Liver (tissue), 9 donors: Measurements from ENCODE around the gene MUSK. TPM values are rescaled to one million over a fixed set of nuclear protein-coding genes. Genes with fewer than 3 reads are reported as not detected.
"Not testable (repeated sequence)": the region's sequence is repeated elsewhere in the genome, so short reads cannot be mapped to it uniquely, and the experiment has no call there.

Source experiments
- DNase-seq: peaks from one replicate; pipeline ENCODE4 v3.0.0-alpha.2; 2017; ENCODE audit warnings: low spot score
- H3K27ac ChIP-seq, 2 donors: one replicate each; pipeline ENCODE4 v1.7.0; 2013; ENCODE audit warnings: inconsistent platforms in 2 of 2, low read length in 2 of 2, control low read depth in 1 of 2, low read depth in 1 of 2, mild to moderate bottlenecking in 1 of 2
- H3K27me3 ChIP-seq, 4 donors: one replicate each; pipeline versions ENCODE4 v1.6.1 to v1.7.0; 2013; ENCODE audit warnings: low read length in 3 of 4, inconsistent platforms in 1 of 4, mild to moderate bottlenecking in 1 of 4, moderate library complexity in 1 of 4; ENCODE audit not compliant: control insufficient read depth in 4 of 4, insufficient read depth in 4 of 4
- H3K36me3 ChIP-seq, 4 donors: one replicate each; pipeline versions ENCODE4 v1.6.1 to v1.7.0; 2013; ENCODE audit warnings: low read length in 3 of 4, mild to moderate bottlenecking in 3 of 4, low read depth in 1 of 4, moderate library complexity in 1 of 4; ENCODE audit not compliant: control insufficient read depth in 4 of 4, insufficient read depth in 3 of 4
- H3K4me1 ChIP-seq, 4 donors: one replicate each; pipeline versions ENCODE4 v1.6.1 to v1.7.0; 2013; ENCODE audit warnings: low read length in 3 of 4, mild to moderate bottlenecking in 3 of 4, moderate library complexity in 1 of 4; ENCODE audit not compliant: control insufficient read depth in 4 of 4, insufficient read depth in 4 of 4
- H3K4me3 ChIP-seq, 3 donors: one replicate each; pipeline versions ENCODE4 v1.6.1 to v1.7.0; 2013; ENCODE audit warnings: low read length in 3 of 3, control low read depth in 1 of 3, low read depth in 1 of 3, mild to moderate bottlenecking in 1 of 3
- H3K9ac ChIP-seq, 2 donors: one replicate each; pipeline ENCODE4 v1.7.0; 2013; ENCODE audit warnings: low read length in 2 of 2, mild to moderate bottlenecking in 2 of 2, moderate library complexity in 2 of 2, control low read depth in 1 of 2, low read depth in 1 of 2
- H3K9me3 ChIP-seq, 4 donors: one replicate each; pipeline versions ENCODE4 v1.6.1 to v1.7.0; 2013; ENCODE audit warnings: low read length in 3 of 4; ENCODE audit not compliant: control insufficient read depth in 4 of 4
- EGR1 ChIP-seq, 2 donors: IDR thresholded peaks; 2 replicates each; pipeline ENCODE4 v1.6.1; 2016 to 2018; ENCODE audit warnings: antibody characterized with exemption in 2 of 2, low read depth in 2 of 2
- FOXA1 ChIP-seq: IDR thresholded peaks from 2 replicates; pipeline ENCODE4 v1.6.1; 2016; ENCODE audit warnings: antibody characterized with exemption
- FOXA2 ChIP-seq: IDR thresholded peaks from 2 replicates; pipeline ENCODE4 v1.6.1; 2016; ENCODE audit warnings: antibody characterized with exemption
- HNF4A ChIP-seq, 2 donors: conservative IDR thresholded peaks; 2 replicates each; pipeline ENCODE4 v1.6.1; 2016; ENCODE audit warnings: antibody characterized with exemption in 2 of 2, mild to moderate bottlenecking in 2 of 2
- JUND ChIP-seq, 2 donors: IDR thresholded peaks; 2 replicates each; pipeline ENCODE4 v1.6.1; 2016; ENCODE audit warnings: antibody characterized with exemption in 2 of 2
- NR2F2 ChIP-seq: IDR thresholded peaks from 2 replicates; pipeline ENCODE4 v1.6.1; 2016; ENCODE audit warnings: antibody characterized with exemption
- RAD21 ChIP-seq, 2 donors: IDR thresholded peaks; 2 replicates each; pipeline ENCODE4 v1.6.1; 2016; ENCODE audit warnings: antibody characterized with exemption in 2 of 2, mild to moderate bottlenecking in 2 of 2
- SP1 ChIP-seq: IDR thresholded peaks from 2 replicates; pipeline ENCODE4 v1.6.1; 2018; ENCODE audit warnings: antibody characterized with exemption, mild to moderate bottlenecking
- YY1 ChIP-seq: IDR thresholded peaks from 2 replicates; pipeline ENCODE4 v1.6.1; 2016; ENCODE audit warnings: antibody characterized with exemption, mild to moderate bottlenecking
- WGBS: extraction: QIAGEN DNeasy Blood & Tissue Kit; methylation state at CpG from one replicate; pipeline ENCODE4 v1.1.7; 2013; 5-methylcytosine and 5-hydroxymethylcytosine counted together
- polyA plus RNA-seq, 2 donors: library from polyadenylated mRNA; stranded (reverse) in 1 of 2; unstranded in 1 of 2; fragments of 200-250 nt in 1 of 2; fragments of >200 nt in 1 of 2; fragmentation: Nextera tagmentation in 1 of 2; extraction: Ambion mirVana in 1 of 2; gene quantifications; one replicate each; pipeline versions ENCODE4 v1.2.1 to v1.2.3, GENCODE V29; 2013 to 2015
- total RNA-seq, 2 donors: library from RNA; depleted of rRNA; stranded (reverse); fragments of >200 nt; gene quantifications; one replicate each; pipeline ENCODE4 v1.2.3, GENCODE V29; 2014
- TF ChIP-seq, protein P1 (sequence below): IDR thresholded peaks from 2 replicates; pipeline ENCODE4 v1.6.1; 2016; ENCODE audit warnings: antibody characterized with exemption
- TF ChIP-seq, protein P2 (sequence below): IDR thresholded peaks from 2 replicates; pipeline ENCODE4 v1.6.1; 2016; ENCODE audit warnings: antibody characterized with exemption
- TF ChIP-seq, protein P3 (sequence below): fragments of 150-350 bp; IDR thresholded peaks from 2 replicates; pipeline ENCODE4 v1.5.1; 2017; ENCODE audit warnings: improper control_type of control experiment, low read depth, low read length; ENCODE audit not compliant: missing input control
- TF ChIP-seq, protein P4 (sequence below): IDR thresholded peaks from 2 replicates; pipeline ENCODE4 v1.6.1; 2016; ENCODE audit warnings: antibody characterized with exemption, mild to moderate bottlenecking
- TF ChIP-seq, protein P5 (sequence below): IDR thresholded peaks from 2 replicates; pipeline ENCODE4 v1.6.1; 2016; ENCODE audit warnings: antibody characterized with exemption
- donor health status: healthy.
- donor health status: healthy.
- donor health status: healthy.
- donor health status: healthy.
- donor health status: healthy.

The MUSK gene
- total and polyA plus RNA-seq, 4 donors: 0.05 to 0.17 (median 0.10) TPM; not detected in 1

GRCh38 chr9:110691002-110691549 lies 22.5 kb downstream of the MUSK start:
- no peak for DNase-seq
- Histone ChIP-seq H3K9ac (no peak overlapping the region), H3K27me3 (no peaks in the 10 kb centered on the region), H3K27ac (no peak overlapping the region), H3K9me3 (no peaks in the 10 kb centered on the region), H3K4me3 (no peak overlapping the region), H3K4me1 (no peaks in the 10 kb centered on the region), H3K36me3 (no peaks in the 10 kb centered on the region)
- 92% methylated on average over 5 of the region's 5 CpGs for WGBS
- TF ChIP-seq, protein P1, sequence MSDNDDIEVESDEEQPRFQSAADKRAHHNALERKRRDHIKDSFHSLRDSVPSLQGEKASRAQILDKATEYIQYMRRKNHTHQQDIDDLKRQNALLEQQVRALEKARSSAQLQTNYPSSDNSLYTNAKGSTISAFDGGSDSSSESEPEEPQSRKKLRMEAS: no peak
- TF ChIP-seq SP1 (no peak), RAD21 (IDR thresholded peaks at IDR 0.05) (no peak), NR2F2 (no peak), HNF4A (conservative IDR thresholded peaks at IDR 0.05) (no peak)
- TF ChIP-seq, protein P2, sequence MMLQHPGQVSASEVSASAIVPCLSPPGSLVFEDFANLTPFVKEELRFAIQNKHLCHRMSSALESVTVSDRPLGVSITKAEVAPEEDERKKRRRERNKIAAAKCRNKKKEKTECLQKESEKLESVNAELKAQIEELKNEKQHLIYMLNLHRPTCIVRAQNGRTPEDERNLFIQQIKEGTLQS: no peak
- TF ChIP-seq, protein P3, sequence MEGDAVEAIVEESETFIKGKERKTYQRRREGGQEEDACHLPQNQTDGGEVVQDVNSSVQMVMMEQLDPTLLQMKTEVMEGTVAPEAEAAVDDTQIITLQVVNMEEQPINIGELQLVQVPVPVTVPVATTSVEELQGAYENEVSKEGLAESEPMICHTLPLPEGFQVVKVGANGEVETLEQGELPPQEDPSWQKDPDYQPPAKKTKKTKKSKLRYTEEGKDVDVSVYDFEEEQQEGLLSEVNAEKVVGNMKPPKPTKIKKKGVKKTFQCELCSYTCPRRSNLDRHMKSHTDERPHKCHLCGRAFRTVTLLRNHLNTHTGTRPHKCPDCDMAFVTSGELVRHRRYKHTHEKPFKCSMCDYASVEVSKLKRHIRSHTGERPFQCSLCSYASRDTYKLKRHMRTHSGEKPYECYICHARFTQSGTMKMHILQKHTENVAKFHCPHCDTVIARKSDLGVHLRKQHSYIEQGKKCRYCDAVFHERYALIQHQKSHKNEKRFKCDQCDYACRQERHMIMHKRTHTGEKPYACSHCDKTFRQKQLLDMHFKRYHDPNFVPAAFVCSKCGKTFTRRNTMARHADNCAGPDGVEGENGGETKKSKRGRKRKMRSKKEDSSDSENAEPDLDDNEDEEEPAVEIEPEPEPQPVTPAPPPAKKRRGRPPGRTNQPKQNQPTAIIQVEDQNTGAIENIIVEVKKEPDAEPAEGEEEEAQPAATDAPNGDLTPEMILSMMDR: no peak
- TF ChIP-seq, protein P4, sequence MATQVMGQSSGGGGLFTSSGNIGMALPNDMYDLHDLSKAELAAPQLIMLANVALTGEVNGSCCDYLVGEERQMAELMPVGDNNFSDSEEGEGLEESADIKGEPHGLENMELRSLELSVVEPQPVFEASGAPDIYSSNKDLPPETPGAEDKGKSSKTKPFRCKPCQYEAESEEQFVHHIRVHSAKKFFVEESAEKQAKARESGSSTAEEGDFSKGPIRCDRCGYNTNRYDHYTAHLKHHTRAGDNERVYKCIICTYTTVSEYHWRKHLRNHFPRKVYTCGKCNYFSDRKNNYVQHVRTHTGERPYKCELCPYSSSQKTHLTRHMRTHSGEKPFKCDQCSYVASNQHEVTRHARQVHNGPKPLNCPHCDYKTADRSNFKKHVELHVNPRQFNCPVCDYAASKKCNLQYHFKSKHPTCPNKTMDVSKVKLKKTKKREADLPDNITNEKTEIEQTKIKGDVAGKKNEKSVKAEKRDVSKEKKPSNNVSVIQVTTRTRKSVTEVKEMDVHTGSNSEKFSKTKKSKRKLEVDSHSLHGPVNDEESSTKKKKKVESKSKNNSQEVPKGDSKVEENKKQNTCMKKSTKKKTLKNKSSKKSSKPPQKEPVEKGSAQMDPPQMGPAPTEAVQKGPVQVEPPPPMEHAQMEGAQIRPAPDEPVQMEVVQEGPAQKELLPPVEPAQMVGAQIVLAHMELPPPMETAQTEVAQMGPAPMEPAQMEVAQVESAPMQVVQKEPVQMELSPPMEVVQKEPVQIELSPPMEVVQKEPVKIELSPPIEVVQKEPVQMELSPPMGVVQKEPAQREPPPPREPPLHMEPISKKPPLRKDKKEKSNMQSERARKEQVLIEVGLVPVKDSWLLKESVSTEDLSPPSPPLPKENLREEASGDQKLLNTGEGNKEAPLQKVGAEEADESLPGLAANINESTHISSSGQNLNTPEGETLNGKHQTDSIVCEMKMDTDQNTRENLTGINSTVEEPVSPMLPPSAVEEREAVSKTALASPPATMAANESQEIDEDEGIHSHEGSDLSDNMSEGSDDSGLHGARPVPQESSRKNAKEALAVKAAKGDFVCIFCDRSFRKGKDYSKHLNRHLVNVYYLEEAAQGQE: no peak

- H3K4me1 ChIP-seq, H3K36me3 ChIP-seq, H3K9ac ChIP-seq, H3K27me3 ChIP-seq, H3K9me3 ChIP-seq, H3K4me3 ChIP-seq, H3K27ac ChIP-seq, DNase-seq: not testable (repeated sequence)
- 89% methylated on average over 5 of the region's 5 CpGs for WGBS
Measured at GRCh38 chr9:110695846-110696245, 27.3 kb downstream of the MUSK start.

DNA sequence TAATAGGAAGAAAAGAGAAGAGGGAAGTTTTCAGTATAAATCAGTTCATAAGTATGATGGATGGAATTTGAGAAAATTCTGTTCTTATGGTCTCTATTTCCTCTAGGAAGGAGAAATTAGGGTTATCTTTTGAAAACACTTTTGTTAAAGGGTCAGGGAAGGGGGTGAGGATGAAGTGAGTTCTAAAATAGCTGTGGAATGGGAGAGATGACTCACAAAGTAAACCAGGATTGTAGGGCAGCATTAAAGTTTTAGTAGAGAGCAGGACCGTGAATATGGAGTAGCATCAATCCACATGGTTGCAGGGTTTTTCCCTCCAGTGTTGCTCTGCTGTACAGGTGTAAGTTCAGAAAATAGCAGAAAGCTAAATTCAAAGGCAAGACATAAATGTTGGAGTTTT lies 32.4 kb downstream of the MUSK start:
- WGBS: 80% methylated on average over 1 of the region's 1 CpG
- Histone ChIP-seq H3K4me3 (no peak overlapping the region), H3K27ac (no peak overlapping the region), H3K9me3 (no peaks in the 10 kb centered on the region), H3K27me3 (no peaks in the 10 kb centered on the region), H3K9ac (no peak overlapping the region), H3K36me3 (no peaks in the 10 kb centered on the region), H3K4me1 (no peaks in the 10 kb centered on the region)
- DNase-seq: no peak
- TF ChIP-seq, protein P1: no peak
- TF ChIP-seq FOXA2 (no peak), SP1 (no peak), FOXA1 (no peak), EGR1 (IDR thresholded peaks at IDR 0.05; ENCODE audit: low read depth in 2 of 2) (no peak), YY1 (no peak), NR2F2 (no peak), JUND (IDR thresholded peaks at IDR 0.05) (no peak)
- TF ChIP-seq, protein P5, sequence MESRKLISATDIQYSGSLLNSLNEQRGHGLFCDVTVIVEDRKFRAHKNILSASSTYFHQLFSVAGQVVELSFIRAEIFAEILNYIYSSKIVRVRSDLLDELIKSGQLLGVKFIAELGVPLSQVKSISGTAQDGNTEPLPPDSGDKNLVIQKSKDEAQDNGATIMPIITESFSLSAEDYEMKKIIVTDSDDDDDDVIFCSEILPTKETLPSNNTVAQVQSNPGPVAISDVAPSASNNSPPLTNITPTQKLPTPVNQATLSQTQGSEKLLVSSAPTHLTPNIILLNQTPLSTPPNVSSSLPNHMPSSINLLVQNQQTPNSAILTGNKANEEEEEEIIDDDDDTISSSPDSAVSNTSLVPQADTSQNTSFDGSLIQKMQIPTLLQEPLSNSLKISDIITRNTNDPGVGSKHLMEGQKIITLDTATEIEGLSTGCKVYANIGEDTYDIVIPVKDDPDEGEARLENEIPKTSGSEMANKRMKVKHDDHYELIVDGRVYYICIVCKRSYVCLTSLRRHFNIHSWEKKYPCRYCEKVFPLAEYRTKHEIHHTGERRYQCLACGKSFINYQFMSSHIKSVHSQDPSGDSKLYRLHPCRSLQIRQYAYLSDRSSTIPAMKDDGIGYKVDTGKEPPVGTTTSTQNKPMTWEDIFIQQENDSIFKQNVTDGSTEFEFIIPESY: no peak
- TF ChIP-seq, protein P4: no peak
